ENCODE results near the gene CD3D.

GRCh38 chr11:118373263-118373662 lies 30.8 kb upstream of the CD3D start:
- no peak for TF ChIP-seq EZH2 (IDR thresholded peaks at IDR 0.05; ENCODE audit: low read length, unreplicated experiment)
- TF ChIP-seq CTCF (conservative IDR thresholded peaks at IDR 0.05; ENCODE audit: low read depth, low read length): no peak

Measured in PC-3 (cell line).